K562 (cell line): ENCODE data around the gene CHD8. TPM values are rescaled to one million over a fixed set of nuclear protein-coding genes. Genes with fewer than 3 reads are reported as not detected.

ENCODE experiments used
- CHD2 ChIP-seq: IDR thresholded peaks from 2 replicates; pipeline ENCODE4 v1.6.1; 2011; ENCODE audit warnings: low read depth, low read length
- HDGF ChIP-seq: fragments of 450-650 bp; IDR thresholded peaks from 2 replicates; pipeline ENCODE4 v1.6.1; 2016
- MXD1 ChIP-seq: fragments of 250-450 bp; sonication (Bioruptor Pico); IDR thresholded peaks from 2 replicates; pipeline ENCODE4 v1.8.0; 2021; ENCODE audit warnings: borderline replicate concordance, mild to moderate bottlenecking, moderate library complexity; ENCODE audit not compliant: poor library complexity, severe bottlenecking
- NCOR1 ChIP-seq: fragments of 450-650 bp; IDR thresholded peaks from 2 replicates; pipeline ENCODE4 v1.6.1; 2016; ENCODE audit warnings: mild to moderate bottlenecking, moderate library complexity
- NKRF ChIP-seq: fragments of 450-650 bp; IDR thresholded peaks from 2 replicates; pipeline ENCODE4 v1.6.1; 2016; ENCODE audit warnings: borderline replicate concordance
- SP2 ChIP-seq: IDR thresholded peaks from 2 replicates; pipeline ENCODE4 v1.6.1; 2011; ENCODE audit warnings: mild to moderate bottlenecking, low read depth, low read length, moderate library complexity; ENCODE audit not compliant: poor library complexity, severe bottlenecking; ENCODE audit errors: extremely low read depth
- TBP ChIP-seq: optimal IDR thresholded peaks from 2 replicates; pipeline ENCODE3; 2011; ENCODE audit warnings: low read depth, low read length, improper control_type of control experiment
- TEAD1 ChIP-seq, 2 experiments: fragments of 450-650 bp in 1 of 2; sonication (generic) in 1 of 2; formaldehyde crosslinking; IDR thresholded peaks; 2 replicates each; pipeline versions ENCODE4 v1.4.0 to v1.8.0; 2020 to 2022; ENCODE audit warnings: mild to moderate bottlenecking in 2 of 2, missing genetic modification reagents in 1 of 2
- ZMIZ1 ChIP-seq, 2 experiments: fragments of 150-350 bp in 1 of 2; IDR thresholded peaks; 2 replicates each; pipeline ENCODE4 v1.6.1; 2012 to 2016; ENCODE audit warnings: low read depth in 2 of 2, low read length in 2 of 2, mild to moderate bottlenecking in 1 of 2, moderate library complexity in 1 of 2
- polyA plus RNA-seq, 8 experiments: library from polyadenylated mRNA; depleted of rRNA in 4 of 8; stranded (reverse) in 5 of 8; unstranded in 3 of 8; fragments of >200 nt; fragmentation: Nextera tagmentation in 2 of 8; fragmentation: Illumina TruSeq in 1 of 8; extraction: Ambion mirVana in 2 of 8; extraction: Trizol in 1 of 8; gene quantifications; 2 replicates each; pipeline versions ENCODE4 v1.2.1 to v1.2.3, GENCODE V29; 2011 to 2014; ENCODE audit warnings: inconsistent platforms in 1 of 8, missing spikeins in 1 of 8
- total RNA-seq, 7 experiments: library from RNA; depleted of rRNA in 6 of 7; stranded (reverse); fragments of >200 nt in 6 of 7; fragmentation: Illumina TruSeq in 2 of 7; extraction: Trizol in 2 of 7; gene quantifications; 2 replicates each; pipeline versions ENCODE4 v1.2.1 to v1.2.3, GENCODE V29; 2011 to 2021; ENCODE audit warnings: low replicate concordance in 1 of 7

CHD8 gene
- total and polyA plus RNA-seq, 9 of the 15 experiments (the other 6 are each of a cell fraction or from before 2014, with no cell fraction given), result 11.1 to 51.2 (median 32.8) TPM

- TF ChIP-seq NKRF (peak; percentile 80; the same call in 1 of the 2 replicates), HDGF (no peak), TEAD1 (CRISPR knock-in tag; IDR thresholded peaks at IDR 0.05) (peak in 1 of 2 experiments; percentile 59; a peak in 1 of 4 replicates), ZMIZ1 (IDR thresholded peaks at IDR 0.05; ENCODE audit: low read depth in 2 of 2, low read length in 2 of 2) (no peak), TBP (peak; percentile 74), MXD1 (CRISPR knock-in tag) (no peak), SP2 (peak; percentile 34), CHD2 (0 out of 2 replicates have a peak, but pooled peaks have one; percentile 36), NCOR1 (peak; percentile 30)
Observed at GRCh38 chr14:21455912-21456667, at the start of gene CHD8 (continued).
